ENCODE measurements around the gene HELB.

DNA sequence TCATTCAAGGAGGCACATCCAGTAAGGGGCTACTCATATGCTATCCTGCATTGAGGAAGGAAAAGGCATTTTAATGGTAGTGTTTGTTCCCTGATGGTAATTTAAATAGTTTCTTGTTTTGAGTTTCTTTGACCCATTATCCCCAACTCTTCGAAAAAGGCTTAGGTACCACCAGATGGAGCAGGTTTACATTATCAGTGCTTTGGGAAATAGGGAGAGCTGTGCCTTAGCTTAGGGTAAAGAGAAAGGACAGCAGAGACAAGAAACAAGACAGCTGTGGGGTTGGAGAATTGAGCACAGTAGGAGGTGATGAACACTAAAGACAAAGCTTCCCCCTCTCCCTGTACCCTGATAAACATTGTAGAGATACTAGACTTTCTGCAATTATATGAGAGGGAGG lies 29.1 kb upstream of the HELB start:
- TF ChIP-seq PPARA (CRISPR knock-in tag; IDR thresholded peaks at IDR 0.05; ENCODE audit: borderline replicate concordance), result no peak
- TF ChIP-seq, protein P1, sequence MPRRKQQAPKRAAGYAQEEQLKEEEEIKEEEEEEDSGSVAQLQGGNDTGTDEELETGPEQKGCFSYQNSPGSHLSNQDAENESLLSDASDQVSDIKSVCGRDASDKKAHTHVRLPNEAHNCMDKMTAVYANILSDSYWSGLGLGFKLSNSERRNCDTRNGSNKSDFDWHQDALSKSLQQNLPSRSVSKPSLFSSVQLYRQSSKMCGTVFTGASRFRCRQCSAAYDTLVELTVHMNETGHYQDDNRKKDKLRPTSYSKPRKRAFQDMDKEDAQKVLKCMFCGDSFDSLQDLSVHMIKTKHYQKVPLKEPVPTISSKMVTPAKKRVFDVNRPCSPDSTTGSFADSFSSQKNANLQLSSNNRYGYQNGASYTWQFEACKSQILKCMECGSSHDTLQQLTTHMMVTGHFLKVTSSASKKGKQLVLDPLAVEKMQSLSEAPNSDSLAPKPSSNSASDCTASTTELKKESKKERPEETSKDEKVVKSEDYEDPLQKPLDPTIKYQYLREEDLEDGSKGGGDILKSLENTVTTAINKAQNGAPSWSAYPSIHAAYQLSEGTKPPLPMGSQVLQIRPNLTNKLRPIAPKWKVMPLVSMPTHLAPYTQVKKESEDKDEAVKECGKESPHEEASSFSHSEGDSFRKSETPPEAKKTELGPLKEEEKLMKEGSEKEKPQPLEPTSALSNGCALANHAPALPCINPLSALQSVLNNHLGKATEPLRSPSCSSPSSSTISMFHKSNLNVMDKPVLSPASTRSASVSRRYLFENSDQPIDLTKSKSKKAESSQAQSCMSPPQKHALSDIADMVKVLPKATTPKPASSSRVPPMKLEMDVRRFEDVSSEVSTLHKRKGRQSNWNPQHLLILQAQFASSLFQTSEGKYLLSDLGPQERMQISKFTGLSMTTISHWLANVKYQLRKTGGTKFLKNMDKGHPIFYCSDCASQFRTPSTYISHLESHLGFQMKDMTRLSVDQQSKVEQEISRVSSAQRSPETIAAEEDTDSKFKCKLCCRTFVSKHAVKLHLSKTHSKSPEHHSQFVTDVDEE (CRISPR knock-in tag; IDR thresholded peaks at IDR 0.05), result no peak
- TF ChIP-seq, protein P2, sequence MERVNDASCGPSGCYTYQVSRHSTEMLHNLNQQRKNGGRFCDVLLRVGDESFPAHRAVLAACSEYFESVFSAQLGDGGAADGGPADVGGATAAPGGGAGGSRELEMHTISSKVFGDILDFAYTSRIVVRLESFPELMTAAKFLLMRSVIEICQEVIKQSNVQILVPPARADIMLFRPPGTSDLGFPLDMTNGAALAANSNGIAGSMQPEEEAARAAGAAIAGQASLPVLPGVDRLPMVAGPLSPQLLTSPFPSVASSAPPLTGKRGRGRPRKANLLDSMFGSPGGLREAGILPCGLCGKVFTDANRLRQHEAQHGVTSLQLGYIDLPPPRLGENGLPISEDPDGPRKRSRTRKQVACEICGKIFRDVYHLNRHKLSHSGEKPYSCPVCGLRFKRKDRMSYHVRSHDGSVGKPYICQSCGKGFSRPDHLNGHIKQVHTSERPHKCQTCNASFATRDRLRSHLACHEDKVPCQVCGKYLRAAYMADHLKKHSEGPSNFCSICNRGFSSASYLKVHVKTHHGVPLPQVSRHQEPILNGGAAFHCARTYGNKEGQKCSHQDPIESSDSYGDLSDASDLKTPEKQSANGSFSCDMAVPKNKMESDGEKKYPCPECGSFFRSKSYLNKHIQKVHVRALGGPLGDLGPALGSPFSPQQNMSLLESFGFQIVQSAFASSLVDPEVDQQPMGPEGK (CRISPR knock-in tag; IDR thresholded peaks at IDR 0.05; ENCODE audit: borderline replicate concordance), result no peak
- TF ChIP-seq ZFP3 (CRISPR knock-in tag; IDR thresholded peaks at IDR 0.05), result no peak
- TF ChIP-seq ARNTL (CRISPR knock-in tag; IDR thresholded peaks at IDR 0.05; ENCODE audit: borderline replicate concordance, low read depth), result no peak
- TF ChIP-seq, protein P3, sequence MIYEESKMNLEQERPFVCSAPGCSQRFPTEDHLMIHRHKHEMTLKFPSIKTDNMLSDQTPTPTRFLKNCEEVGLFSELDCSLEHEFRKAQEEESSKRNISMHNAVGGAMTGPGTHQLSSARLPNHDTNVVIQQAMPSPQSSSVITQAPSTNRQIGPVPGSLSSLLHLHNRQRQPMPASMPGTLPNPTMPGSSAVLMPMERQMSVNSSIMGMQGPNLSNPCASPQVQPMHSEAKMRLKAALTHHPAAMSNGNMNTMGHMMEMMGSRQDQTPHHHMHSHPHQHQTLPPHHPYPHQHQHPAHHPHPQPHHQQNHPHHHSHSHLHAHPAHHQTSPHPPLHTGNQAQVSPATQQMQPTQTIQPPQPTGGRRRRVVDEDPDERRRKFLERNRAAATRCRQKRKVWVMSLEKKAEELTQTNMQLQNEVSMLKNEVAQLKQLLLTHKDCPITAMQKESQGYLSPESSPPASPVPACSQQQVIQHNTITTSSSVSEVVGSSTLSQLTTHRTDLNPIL (CRISPR knock-in tag; IDR thresholded peaks at IDR 0.05; ENCODE audit: low read depth), result no peak
- TF ChIP-seq, protein P4, sequence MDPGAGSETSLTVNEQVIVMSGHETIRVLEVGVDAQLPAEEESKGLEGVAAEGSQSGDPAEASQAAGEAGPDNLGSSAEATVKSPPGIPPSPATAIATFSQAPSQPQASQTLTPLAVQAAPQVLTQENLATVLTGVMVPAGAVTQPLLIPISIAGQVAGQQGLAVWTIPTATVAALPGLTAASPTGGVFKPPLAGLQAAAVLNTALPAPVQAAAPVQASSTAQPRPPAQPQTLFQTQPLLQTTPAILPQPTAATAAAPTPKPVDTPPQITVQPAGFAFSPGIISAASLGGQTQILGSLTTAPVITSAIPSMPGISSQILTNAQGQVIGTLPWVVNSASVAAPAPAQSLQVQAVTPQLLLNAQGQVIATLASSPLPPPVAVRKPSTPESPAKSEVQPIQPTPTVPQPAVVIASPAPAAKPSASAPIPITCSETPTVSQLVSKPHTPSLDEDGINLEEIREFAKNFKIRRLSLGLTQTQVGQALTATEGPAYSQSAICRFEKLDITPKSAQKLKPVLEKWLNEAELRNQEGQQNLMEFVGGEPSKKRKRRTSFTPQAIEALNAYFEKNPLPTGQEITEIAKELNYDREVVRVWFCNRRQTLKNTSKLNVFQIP (CRISPR knock-in tag; IDR thresholded peaks at IDR 0.05; ENCODE audit: borderline replicate concordance, low read depth), result no peak
- TF ChIP-seq RARB (CRISPR knock-in tag; IDR thresholded peaks at IDR 0.05), result no peak
- TF ChIP-seq ZNF8 (CRISPR knock-in tag; IDR thresholded peaks at IDR 0.05), result no peak
- TF ChIP-seq GLIS3 (CRISPR knock-in tag; IDR thresholded peaks at IDR 0.05), result no peak
- no peak for TF ChIP-seq ZNF565 (CRISPR knock-in tag; conservative IDR thresholded peaks at IDR 0.05; ENCODE audit: low read depth)
- no peak for TF ChIP-seq CSDC2 (CRISPR knock-in tag; IDR thresholded peaks at IDR 0.05)
- TF ChIP-seq ESRRG (CRISPR knock-in tag; IDR thresholded peaks at IDR 0.05), result no peak
- TF ChIP-seq SNAI2 (CRISPR knock-in tag; IDR thresholded peaks at IDR 0.05), result no peak

All from SK-N-SH treated with all-trans-retinoic acid at 6 μM for 48 hours (cell line).